ENCODE results near the gene VENTX.

Gene VENTX, protein sequence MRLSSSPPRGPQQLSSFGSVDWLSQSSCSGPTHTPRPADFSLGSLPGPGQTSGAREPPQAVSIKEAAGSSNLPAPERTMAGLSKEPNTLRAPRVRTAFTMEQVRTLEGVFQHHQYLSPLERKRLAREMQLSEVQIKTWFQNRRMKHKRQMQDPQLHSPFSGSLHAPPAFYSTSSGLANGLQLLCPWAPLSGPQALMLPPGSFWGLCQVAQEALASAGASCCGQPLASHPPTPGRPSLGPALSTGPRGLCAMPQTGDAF

DNA sequence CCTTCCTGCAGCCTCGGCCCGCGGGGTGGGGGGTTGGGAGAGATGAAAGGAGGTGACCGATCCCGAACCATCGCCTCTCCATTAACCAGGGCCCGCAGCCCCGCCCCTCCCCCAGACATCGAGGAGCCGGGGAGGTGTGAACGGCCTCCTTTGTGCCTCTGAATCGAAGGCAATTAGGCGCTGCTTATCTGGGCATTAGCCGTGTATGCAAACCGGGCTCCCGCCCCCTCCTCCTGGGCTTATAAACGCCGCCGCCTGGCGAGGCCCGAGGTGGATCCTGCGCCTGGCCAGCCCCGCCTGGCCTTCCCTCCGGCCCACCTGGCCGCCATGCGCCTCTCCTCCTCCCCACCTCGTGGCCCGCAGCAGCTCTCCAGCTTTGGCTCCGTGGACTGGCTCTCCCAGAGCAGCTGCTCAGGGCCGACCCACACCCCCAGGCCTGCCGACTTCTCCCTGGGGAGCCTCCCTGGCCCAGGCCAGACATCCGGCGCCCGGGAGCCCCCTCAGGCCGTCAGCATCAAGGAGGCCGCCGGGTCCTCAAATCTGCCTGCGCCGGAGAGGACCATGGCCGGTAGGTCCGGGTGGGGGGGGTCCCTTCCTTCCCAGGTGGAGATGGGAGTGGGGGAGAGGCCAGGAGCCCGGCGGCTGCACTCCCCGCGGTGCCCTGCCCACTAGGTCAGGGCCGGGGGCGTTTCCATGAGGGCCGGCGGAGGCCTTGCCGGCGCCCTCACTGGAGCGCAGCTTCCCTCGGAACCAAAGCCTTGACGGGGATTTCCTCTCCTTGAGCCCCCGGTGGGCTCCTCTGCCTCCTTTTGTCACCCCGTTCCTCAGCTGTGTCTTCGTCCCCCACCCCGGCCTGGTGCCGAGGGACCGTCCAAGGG is at the start of gene VENTX:
Gene VENTX (plus strand): TSS at position 268 of the 878 bp plus-strand sequence. CDS start 60 bp downstream, at position 328.
- no peak for DNase-seq

DNA sequence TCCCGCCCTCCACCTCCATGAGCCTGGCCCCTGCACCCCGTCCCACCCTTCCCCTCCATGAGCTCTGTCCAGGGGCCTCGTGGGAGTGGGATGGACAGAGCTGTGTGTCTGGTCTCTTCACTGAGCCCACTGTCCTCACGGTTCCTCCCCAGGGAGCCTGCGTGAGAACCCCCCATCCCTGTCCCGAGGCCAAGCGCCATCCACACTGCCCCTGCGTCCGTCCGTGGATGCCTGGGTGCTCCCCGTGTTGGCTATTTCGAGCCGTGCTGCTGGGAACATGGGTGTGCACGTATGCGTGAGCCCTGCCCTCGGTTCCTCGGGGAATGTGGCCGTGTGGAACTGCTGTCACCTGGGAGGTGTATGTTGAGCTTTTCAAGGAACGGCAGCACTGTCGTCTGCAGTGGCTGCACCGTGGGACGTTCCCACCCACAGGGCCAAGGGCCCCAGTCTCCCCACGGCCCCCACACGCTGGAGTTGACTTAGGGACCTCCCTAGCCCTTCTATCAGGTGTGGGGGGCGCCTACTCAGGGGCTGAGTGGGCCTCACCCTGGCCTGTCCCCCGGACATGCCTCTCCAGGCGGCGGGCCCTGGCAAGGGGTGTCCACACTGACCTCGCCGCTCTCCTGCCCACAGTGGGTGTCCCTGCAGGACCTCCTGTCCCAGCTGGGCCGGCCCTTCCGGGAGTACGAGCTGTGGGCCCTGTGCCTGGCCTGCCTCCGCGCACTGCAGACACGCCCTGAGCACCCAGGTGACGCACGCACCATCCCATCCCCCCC is 49.6 kb upstream of the VENTX start:
- DNase-seq: no peak

DNA sequence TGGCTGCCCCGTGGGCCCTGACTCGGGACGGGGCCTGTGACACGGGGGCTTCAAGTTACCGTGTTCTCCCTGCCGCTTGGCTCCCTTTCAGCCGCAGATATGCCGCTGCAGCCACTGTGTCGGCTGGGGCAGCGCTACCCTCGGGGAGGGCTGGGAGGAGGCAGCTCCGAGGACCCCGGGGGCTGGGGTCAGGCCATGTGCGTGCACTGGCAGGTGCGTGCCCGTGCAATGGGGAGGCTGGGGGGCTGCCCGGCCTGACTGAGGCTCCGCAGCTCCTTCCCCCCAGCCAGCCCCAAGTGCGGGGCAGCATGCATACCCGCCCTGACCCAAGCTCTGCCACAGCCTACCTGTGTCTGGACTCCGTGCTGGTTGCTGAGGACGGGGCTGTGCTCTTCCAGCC is 48.4 kb upstream of the VENTX start:
- no peak for DNase-seq

DNA sequence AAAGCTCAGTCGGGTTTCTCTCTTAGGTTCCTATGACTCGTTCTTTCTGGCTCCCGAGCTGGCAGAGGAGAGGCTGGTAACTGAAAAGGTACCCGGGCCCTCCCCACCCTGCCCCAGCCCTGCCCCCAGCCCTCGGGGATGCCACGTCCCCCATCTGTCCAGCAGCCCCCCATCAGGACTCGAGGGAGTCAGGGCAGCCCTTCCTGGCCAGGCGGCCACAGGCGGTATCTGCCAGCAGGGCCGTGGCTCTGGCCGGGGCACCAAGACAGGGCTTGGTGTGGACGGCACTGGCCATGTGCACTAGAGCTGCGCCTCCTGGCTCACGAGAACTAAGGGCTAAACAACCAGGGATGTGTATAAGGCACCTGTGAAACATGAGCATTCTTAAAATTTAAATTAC is 47.9 kb upstream of the VENTX start:
- no peak for DNase-seq

DNA sequence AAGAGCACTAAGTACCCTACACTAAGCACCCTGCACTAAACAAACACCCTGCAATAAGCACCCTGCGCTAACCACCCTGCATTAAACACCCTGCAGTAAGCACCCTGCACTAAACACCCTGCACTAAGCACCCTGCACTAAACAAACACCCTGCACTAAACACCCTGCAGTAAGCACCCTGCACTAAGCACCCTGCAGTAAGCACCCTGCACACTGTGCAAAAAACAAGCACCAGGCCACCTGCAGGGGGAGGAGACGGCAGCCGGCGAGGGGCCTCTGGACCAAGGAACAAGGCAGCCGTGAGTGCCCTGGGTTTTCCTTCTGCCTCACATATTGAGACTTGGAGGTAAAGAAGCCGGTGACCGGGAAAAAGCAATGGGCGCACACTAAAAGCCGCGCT is 47.4 kb upstream of the VENTX start:
- no peak for DNase-seq

DNA sequence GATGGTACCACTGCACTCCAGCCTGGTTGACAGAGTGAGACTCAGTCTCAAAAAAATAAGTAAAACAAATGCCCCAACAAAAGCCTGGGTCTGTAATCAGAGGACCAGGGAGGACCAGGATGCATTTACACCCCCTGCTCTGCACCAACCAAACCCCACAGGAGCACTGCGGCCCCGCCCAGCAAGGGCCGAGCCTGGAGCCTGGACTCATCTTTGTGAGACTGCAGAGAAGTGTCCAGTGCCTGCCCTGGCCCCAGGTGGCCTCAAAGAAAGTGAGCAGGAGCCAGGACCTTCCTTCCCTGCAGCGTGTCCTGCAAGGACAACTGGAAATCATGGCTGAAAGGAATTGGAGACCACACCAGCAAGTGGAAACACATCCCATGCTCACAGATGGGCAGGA is 46.0 kb upstream of the VENTX start:
- DNase-seq: no peak

DNA sequence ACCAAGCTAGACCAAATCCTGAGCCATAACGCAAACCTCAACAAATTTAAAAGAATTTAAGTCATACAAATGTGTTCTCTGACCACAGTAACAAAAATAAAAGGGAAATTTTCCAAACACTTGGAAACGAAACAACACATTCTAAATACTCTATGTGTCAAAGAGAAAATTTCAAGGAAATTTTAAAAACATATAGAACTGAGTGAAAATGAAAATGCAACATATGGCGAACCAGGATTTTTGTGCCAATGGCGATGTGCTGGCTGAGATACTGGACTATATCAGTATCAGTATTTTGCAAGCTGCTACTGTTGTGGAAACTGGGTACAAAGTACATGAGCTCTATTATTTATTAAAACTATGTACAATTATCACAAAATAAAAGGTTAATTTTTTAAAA is 43.5 kb upstream of the VENTX start:
- DNase-seq: no peak

DNA sequence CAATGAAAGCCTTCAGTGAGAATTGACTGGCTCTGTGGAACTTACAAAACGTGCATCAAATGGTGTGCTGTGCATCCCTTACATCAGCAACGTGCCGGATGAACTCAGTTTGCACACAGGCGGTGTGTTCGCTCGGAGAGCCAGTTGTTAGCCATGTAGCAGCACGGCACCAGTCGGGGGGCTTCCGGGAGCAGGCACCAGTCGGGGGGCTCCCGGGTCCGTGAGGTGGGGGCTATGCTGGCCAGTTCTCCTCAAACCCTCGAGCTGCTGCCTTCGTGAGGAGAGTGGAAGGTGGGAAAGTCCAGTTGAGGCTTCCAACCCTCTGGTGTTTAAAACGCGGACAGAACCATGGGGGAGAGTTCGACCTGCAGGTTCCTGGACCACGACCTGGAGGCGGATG is 42.6 kb upstream of the VENTX start:
- DNase-seq: no peak

DNA sequence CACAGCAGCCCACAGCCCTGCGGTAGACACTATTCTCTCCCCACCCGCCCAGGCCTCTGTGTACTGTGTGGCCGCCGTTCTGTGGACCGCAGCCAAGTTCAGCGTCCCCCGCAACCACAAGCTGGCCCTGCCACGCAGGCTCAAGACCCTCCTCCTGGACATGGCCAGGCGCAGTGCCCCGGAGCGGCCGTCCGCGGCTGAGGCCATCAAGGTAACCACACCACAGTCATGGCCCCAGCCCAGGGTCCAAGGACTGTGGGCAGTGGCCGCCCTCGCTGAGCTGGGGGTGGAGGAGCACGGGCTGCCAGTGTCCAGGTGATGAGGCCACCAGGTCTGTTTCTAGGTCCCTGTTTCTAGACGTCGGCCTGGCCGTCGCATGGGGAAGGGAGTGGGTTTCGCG is 42.0 kb upstream of the VENTX start:
- no peak for DNase-seq

DNA sequence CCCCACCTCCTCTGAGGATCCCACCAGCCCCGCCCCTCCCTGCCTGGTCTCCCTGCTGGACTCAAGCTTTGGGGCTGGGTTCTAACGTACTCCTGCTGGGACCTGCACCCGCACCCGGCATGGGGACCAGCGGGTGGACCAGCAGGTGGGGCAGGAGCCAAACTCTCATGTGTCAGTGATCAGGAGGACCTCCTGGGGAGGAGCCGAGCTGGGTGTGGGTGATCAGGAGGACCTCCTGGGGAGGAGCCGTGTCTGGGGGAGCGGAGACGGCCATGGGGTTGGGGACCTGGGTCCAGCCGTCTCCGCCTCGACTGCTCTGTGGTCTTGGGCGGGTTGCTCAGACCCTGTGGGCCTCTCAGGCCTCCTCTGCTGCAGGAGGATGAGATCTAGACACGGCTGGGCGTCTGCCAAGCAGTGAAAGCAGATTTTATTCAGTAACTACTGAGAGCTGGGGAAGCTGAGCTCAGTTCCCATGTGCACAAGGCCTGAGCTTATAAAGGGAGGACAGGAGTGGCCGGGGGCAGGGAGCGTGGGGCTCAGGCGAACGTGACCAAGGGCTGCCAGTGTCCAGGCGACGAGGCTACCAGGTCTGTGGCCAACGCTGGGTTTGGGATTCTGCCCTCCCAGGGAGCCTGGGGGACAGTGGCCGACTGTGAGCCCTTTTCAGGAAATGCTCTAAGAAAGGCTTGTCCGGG is 41.3 kb upstream of the VENTX start:
- DNase-seq: no peak

DNA sequence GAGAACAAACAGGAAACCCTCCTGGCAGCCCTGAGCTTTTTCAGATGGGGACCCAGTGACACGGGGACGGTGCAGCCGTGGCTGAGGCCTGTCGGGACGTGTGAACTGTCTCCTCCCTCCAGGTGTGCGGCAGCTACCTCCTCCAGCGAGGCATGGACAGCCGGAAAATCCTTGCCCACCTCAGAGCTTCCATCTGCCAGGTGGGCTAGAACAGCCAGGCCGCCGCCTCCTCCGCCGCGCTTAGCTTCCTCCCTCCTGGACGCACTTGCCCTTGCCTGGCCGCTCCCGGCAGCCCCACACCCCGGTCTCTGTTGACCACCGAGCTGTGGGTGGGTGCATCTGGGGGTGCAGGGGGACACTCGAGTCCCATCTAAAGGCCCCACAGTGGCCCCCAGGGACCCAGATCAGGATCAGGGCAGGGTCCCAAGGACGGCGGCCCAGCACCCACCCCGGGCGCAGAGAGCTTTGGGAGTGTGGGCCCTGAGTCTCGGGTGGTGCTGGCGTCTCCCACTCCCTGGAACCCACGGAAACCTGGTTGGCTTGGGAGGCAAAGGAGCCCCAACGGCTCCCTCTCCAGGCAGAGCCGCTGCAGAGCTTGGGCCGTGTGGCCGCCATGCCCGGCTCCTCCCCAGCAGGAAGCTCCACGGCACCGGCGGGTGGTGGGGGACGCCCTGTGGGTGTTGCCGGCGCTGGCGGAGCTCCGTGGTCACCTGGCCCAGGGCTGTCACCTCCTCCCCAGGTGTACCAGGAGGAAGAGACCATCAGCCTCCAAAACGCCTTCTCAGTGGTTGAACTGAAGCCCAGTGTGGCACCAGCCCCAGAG is 40.5 kb upstream of the VENTX start:
- DNase-seq: no peak

DNA sequence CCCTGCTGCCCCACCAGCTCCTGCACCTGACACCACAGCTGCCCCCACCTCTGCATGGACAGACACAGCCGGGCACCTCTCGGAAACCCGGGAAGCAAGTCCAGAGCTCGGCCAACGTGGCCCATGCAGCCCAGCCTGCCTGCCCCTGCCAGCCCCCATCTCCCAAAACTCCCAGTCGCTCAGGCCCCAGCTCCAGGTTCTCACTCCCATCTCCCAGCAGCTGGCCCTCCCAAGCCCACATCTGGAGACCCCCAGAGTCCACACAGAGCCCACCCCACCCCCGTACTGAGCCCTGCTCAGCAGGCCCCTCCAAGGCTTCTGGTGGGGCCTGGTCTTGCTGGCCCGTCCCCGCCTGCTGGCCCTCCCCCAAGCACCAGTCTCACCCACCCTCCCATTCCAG is 39.9 kb upstream of the VENTX start:
- no peak for DNase-seq

DNA sequence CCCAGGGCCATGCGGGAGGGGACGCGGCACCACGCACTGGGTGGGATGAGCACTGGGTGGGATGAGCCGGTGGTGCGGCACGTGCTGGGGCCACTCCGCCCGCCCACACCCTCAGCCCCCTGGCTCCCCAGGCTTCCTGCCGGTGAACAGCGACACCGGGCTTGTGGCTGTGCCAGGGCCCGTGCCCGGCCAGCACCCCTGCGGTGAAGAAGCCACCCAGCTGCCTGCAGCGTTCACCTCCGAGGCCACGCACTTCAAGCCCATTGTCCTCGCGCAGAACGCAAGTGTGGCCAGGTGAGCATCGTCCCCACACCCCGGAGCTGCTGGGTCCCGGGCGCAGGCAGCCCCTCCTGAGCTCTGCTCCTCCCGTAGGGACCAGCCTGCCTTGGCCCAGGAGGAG is 39.4 kb upstream of the VENTX start:
- DNase-seq: no peak

DNA sequence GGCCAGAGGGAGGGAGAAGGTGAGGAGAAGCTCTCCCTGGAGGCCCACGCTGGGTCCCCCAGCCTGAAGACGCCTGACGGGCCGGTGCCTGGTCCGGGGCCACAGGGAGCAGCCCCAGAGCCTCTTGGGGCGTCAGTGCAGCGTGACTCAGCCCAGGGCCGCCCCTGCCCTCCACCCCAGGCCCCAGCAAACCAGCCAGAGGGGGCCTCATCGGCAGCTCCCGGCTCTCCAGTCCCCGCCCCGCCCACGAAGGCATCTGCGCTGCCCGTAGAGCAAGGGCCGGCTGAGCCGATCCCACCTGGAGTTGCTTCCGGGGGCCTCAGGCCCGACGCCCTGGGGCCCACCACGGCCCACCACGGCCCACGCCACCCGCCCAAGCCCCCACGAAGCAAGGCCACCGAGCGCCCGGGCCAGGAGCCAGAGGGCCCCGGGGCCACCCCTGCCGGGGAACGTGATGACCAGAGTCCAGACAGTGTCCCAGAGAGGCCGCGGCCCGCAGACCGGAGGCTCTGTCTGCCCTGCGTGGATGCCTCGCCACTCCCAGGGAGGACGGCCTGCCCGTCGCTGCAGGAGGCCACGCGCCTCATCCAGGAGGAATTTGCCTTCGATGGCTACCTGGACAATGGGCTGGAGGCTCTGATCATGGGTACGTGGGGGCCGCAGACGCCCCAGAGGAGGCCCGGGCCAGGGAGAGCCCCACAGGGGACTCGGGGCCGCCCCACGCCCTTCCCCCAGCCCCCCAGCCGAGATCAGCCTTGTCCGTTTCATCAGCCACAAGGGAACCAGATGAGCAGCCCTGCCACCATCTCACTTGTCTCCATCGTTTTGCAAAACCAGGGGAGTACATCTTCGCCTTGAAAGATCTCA is 38.8 kb upstream of the VENTX start:
- no peak for DNase-seq

DNA sequence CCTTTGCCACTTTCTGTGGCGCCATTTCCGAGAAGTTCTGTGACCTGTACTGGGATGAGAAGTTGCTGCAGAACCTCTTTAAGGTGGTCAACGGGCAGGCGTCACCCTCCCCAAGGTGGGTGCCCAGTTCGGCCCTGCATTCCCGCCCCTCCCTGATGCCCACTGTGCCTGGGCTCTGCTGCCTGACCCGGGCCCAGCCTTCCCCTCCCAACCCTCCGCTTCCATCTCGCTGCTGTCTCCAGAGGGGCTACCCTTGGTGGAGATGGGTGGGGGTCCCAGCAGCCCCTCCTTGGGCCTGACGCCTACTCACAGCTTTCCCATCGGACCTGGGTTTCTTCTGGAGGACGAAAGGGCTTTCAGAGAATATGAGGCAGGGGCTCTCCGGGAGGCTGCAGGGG is 38.2 kb upstream of the VENTX start:
- DNase-seq: no peak

DNA sequence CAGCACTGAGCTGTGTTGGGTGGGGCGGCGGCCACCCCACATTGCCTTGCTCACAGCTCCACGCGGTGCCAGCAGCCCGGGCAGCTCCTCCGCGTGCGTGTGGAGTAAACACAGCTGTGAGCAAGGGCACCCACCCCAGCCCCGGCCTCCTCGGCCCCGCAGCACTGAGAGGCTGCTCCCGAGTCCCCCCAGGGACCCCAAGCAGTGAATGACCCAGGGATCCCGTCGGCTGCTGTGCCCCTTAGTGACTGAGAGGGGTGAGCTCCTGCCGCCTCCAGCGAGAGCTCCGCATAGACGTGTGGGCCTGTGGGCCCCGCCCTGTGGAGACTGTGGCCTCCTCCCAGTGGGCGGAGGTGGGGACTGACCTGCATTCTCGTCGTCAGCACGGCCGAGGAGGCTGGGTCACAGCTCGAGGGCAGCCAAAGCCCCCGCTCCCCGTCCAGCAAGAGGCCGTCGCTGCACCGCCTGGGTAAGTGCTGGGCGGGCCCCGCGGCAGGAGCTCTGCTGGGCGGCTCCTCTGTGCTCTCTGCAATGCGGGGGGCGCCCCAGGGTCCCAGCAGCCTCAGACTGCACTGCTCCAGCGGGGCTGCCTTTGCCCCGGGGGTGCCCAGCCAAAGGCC is 37.6 kb upstream of the VENTX start:
- no peak for DNase-seq

DNA sequence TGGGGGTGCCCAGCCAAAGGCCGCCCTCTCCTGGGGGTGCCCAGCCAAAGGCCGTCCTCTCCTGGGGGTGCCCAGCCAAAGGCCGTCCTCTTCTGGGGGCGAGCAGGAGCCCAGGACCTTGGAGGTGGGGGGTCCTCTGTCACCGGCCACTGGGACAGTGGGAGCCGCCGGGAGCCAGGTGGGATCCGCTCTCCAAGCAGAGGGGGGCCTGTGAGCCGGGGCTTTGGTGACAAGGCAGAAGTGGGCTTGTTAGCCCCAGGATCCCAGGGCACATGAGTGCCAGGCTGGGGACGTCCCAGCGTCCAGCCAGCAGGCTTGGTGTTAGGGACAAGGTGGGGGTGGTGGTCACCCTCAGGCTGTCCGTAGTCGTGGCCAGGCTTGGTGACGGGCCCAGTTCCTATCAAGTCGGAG is 37.0 kb upstream of the VENTX start:
- no peak for DNase-seq

DNA sequence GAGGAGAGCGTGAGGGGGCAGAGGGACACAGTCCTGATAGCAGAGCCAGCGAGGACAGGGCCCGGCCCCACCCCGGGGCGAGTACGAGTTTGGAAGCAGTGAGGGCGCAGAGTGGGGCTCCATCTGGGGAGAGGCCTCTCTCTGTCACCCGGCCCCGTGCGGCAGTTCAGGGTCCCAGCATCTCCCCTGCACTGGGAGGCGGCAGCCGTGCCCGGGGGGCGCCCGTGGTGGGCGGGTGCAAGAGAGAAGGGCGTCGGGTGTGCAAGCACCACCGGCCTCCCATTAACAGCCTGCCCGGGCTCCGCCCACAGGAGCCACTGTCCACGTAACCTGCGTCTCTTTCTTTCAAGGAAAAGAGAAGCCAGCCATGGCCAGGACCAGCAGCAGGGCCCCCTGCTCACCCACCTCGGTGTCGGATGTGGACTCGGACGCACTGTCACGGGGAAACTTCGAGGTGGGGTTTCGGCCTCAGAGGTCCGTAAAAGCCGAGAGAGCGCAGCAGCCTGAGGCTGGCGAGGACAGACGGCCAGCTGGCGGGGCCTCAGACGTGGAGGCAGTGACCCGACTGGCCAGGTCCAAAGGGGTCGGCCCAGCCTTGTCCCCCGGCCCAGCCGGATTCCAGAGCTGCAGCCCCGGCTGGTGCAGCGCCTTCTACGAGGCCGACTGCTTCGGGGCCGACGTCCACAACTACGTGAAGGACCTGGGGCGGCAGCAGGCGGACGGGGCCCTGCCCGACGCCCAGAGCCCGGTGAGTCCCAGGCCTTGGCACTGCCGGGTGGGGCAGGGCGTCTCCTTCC is 36.3 kb upstream of the VENTX start:
- DNase-seq: no peak

DNA sequence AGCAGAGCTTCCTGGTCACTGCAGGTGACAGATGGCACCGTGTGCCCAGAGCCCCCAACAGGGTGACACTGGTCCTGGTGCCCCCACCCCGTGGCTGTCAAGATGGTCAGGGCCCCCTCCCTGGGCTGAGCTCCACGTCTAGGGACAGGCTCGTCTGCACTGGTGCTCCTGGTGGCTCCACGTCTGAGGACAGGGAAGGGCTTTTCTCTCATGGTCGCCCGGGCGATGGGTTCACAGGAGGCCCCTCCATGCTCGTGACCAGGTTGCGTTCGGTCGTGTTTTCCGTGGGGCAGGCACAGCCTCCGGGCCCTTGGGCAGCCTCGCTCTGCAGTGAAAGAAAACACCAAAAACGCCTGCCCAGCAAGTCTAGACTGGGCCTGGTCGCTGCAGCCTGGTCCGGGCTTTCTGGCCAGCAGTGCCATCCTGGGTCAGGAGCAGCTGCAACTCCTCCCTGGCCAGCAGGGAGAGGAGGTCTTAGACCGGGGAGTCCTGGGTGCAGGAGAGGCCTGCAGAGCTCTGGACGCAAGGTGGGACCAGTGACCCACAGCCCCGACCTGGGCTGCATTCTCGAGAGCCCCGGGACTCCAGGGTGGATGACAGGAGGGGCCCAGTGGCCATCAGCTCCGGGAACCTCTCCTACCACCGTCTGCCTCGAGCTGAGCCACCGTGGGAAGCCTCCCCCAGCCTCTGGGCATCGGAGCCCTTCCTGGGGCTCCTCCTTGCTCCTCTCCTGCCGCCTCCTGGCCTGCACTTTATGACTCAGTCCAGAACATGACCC is 35.5 kb upstream of the VENTX start:
- DNase-seq: no peak
